ENCODE measurements around the gene C5orf24.
"Not testable (repeated sequence)": the region's sequence is repeated elsewhere in the genome, so short reads cannot be mapped to it uniquely, and the experiment has no call there.

C5orf24 gene

DNA sequence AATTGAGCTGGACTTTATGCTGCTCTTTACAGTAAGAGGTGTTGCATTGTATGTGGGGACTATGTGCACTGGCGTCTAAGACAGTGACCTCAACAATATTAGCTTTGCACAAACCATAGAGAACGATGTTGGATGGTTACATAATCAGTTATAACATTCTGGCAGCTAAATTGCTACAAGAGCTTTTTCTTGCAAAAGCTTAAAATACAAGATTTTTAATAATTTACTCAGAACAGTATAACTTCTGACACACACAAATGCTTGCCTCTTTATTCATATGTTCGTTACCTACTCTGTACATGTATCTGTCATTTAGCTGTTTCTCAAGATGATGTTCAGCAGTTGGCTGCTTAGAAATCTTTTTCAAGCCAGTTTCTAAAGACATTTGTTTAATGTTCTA, 11.6 kb downstream of the C5orf24 start:
- DNase-seq (ENCODE audit: low spot score) = no peak

DNA sequence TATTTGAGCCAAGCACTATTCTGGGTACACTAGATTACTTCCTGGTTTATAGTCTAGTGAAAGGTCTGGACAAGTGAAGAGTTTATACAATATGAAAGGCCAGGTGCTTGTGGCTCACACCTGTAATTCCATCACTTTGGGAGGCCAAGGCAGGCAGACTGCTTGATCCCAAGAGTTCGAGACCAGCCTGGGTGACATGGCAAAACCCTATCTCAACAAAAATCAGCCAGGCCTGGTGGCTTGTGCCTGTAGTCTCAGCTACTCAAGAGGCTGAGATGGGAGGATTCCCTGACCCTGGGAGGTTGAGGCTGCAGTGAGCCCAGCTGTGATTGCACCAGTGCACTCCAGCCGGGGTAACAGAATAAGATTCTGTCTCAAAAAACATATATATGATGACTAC, 18.9 kb downstream of the C5orf24 start:
- no peak for DNase-seq (ENCODE audit: low spot score)

DNA sequence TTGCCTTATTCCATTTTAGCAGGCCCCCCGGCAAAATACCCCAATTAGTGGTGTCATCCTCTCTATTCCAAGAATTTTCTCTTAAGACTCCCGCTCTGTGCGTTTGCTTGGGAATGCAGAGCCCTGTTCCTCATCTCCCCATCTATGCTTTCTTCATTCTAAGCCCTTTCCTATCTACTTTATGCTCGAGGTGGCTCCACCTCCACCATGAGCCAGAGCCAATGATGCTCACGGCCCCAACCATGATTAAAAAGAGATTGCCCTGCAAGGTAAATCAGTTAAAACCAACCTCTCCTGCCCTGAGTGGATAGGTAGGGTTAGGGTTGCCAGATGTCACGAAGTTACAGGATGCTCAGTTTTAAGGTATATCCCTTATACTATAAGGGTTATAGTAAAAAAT, 27.7 kb downstream of the C5orf24 start:
- DNase-seq (ENCODE audit: low spot score) = peak; percentile 22

DNA sequence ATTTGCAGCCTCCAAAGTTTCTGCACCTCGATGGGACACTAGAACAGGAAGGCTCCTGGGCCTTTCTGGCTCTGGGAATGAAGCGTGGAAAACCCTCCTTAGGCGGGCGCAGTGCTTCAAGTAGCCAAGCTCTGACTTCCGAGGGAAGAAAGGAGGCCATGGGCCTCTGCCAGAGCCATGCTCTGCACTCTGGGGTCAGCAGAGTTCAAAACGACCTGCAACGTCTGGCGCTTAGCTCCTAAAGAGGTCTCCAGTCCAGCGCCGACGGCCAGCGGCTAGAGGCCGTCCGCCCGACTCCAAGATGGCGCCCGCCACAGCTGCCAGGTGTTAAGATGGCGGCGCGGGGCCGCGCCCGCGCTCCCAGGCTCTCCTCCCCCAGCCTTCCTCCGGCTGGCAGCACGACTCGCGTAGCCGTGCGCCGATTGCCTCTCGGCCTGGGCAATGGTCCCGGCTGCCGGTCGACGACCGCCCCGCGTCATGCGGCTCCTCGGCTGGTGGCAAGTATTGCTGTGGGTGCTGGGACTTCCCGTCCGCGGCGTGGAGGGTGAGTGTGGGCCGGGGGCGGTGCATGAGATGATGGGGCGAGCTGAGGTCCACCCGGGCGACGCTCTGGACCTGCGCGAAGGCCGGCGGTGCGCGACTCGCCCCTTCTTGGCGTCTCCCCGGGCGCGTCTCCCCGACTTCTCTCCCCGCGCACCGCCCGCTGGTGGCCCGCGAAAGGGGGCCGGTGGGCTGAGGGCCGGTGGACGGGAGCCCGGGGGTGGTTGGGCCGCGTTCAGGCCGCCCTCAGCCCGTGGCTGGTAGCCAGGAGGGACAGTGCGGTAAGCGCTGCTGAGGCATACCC, 28.4 kb downstream of the C5orf24 start, which contains the start of gene TXNDC15:
Gene TXNDC15 (plus strand): TSS at position 385 of the 844 bp plus-strand sequence. CDS start 57 bp downstream, at position 442.
- peak; percentile 80 for DNase-seq (ENCODE audit: low spot score)

DNA sequence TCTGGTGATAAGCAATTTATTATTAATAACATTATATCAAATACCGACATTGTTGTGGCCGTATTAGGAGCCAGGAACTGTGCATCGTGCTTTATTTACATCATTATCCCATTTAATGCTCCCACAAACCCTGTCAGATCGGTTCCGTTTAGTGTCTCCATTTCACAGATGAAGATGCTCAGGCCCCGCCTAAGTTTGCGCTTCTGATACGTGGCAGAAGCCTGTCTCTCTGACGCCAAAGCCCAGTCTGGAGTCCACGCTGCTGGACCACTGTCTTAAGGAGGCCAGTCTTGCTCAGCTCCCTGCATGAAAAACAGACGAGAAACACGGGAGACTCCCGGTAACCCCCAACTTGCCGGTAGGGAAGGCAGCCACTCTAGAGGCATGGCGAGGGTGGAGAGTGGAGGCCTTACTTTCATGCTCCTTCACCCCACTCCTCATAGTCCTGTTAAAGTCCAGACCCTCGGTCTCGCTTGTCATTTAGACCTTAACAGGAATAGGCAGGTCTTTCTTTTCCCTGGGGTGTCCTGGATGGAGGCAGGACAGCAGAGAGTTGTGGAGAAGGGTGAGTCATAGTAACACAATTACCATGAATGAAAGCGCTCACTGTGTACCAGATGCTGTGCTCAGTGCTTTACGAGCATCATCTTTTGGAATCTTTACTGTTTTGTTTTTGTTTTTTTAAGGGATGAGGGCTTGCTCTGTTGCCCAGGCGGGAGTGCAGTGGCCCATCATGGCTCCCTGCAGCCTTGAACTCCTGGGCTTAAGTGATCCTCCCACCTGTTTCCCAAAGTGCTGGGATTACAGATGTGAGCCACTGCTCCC, 29.3 kb downstream of the C5orf24 start:
- DNase-seq (ENCODE audit: low spot score) = peak; percentile 47

DNA sequence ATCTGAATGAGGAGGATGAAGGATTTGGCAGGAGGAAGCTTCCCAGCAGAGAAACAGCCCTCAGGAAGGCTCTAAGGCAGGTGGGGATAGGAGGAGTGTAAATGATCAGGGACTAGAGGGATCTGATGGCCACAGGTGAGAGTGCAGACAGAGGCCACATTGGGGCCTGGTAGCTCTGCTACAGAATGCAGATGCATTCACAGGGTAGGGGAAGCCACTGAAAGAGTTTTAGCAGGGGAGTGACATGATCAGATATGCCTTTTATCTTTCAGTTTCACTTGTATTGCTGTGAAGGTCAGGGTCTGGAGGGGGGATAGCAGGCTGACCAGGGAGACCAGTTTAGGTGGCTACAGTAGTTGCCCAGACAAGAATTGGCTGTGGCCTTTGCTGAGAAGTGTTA, 31.4 kb downstream of the C5orf24 start:
- no peak for DNase-seq (ENCODE audit: low spot score)

DNA sequence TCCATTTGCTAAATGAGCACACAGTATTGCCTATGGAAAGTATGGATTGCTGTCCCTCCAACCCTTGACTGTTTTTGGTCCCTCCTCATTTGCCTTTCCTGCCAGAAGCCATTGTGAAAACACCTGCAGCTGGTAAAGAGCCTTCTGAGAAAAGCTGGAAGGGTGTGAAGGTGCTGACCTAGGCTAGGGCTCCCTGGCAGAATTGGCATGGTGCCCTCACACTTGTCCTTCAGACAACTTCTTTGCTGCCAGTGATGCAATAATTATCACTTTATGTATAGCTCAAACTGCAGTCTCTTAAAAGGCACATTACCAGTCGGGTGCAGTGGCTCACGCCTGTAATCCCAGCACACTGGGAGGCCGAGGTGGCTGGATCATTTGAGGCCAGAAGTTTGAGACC, 32.6 kb downstream of the C5orf24 start:
- no peak for DNase-seq (ENCODE audit: low spot score)

DNA sequence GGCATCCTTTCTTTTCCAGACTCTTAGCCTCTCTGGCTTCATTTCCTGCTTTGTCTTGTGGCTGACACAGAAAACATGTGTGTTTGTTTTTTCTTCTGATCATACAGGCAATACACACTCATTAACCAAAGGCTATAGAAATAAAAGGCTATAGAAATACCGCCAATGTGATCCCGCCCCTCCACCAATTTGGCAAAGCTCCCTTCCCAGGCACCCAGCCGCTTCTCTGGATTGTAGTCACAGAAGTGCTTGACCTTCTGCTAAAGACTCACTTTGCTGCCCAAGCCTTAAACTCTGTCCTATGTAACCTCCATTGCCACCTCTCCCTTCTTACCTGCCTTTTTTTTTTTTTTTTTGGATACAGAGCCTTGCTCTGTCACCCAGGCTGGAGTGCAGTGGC, 33.7 kb downstream of the C5orf24 start:
- DNase-seq (ENCODE audit: low spot score) = no peak

DNA sequence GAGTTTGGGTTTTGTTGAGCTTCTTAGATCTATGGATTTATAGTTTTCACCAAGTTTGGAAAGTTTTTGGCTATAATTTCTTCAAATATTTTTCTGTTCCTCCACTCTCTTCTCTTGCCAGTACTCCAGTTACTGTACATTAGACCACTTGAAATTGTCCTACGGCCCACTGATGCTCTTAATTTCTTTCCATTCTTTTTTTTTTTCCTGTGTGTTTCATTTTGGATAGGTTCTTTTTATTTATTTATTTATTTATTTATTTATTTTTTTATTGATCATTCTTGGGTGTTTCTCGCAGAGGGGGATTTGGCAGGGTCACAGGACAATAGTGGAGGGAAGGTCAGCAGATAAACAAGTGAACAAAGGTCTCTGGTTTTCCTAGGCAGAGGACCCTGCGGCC, 35.2 kb downstream of the C5orf24 start:
- DNase-seq (ENCODE audit: low spot score) = not testable (repeated sequence)

DNA sequence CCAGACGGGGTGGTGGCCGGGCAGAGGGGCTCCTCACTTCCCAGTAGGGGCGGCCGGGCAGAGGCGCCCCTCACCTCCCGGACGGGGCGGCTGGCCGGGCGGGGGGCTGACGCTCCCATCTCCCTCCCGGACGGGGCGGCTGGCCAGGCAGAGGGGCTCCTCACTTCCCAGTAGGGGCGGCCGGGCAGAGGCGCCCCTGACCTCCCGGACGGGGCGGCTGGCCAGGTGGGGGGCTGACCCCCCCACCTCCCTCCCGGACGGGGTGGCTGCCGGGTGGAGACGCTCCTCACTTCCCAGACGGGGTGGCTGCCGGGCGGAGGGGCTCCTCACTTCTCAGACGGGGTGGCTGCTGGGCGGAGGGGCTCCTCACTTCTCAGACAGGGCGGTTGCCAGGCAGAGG, 35.9 kb downstream of the C5orf24 start:
- DNase-seq (ENCODE audit: low spot score) = not testable (repeated sequence)

DNA sequence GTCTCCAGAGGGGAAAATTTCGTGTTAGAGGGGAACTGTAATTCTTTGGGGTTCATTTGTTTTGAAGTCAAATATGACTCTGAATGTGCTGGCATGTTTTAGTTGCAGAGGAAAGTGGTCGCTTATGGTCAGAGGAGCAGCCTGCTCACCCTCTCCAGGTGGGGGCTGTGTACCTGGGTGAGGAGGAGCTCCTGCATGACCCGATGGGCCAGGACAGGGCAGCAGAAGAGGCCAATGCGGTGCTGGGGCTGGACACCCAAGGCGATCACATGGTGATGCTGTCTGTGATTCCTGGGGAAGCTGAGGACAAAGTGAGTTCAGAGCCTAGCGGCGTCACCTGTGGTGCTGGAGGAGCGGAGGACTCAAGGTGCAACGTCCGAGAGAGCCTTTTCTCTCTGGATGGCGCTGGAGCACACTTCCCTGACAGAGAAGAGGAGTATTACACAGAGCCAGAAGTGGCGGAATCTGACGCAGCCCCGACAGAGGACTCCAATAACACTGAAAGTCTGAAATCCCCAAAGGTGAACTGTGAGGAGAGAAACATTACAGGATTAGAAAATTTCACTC, 41.9 kb downstream of the C5orf24 start:
- DNase-seq (ENCODE audit: low spot score) = no peak

DNA sequence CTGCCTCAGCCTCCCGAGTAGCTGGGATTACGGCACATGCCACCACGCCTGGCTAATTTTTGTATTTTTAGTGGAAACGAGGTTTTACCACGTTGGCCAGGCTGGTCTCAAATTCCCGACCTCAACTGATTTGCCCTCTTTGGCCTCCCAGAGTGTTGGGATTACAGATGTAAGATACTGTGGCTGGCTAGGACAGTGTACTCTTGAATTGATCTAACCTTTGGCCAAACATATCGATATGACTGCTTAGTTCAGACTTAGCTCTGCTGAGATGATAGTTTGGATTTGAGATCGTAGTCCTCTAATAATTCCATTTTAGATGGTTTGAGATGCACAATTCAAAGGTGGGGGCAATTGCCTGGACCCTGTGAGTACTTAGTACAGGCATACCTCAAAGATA, 43.6 kb downstream of the C5orf24 start:
- DNase-seq (ENCODE audit: low spot score) = no peak

DNA sequence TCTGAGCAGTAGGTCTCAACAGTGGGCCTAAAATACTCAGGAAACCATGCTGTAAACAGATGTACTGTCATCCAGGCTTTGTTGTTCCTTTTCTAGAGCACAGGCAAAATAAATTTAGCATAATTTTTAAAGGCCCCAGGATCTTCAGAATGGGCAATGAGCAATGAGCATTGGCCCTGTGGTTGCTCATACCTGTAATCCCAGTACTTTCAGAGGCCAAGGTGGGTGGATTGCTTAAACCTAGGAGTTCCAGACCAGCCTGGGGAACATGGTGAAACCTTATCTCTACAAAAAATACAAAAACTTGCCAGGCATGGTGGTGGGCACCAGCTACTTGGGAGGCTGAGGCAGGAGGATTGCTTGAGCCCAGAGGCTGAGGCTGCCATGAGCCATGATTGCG, 45.7 kb downstream of the C5orf24 start:
- DNase-seq (ENCODE audit: low spot score) = no peak

DNA sequence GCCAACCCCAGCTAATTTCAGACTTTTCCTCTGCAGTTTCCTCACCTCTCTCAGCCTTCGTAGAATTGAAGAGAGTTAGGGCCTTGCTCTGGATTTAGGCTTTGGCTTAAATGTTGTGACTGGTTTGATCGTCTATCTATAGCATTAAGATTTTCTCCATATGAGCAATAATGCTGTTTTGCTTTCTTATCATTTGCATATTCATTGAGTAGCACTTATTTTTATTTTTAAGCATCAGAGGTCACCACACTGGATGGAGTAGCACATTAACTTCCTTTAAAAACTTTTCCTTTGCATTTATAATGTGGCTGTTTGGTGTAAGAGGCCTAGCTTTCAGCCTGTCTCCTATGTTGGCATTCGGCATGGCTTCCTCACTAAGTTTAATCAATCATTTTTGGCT, 46.5 kb downstream of the C5orf24 start:
- DNase-seq (ENCODE audit: low spot score) = no peak

DNA sequence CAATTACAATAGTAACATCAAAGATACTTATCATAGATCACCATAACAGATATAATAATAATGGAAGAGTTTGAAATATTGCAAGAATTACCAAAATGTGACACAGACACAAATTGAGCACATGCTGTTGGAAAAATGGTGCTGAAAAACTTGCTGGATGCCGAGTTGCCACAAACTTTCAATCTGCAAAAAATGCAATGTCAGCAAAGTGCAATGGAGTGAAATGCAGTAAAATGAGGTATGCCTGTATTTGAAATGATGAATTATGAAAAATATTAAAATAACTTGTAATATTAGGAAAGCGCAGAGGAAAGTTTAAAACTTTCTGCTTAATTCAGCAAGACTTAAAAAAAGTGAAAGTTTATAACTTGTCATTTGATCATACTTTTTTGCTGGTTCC, 47.2 kb downstream of the C5orf24 start:
- no peak for DNase-seq (ENCODE audit: low spot score)

DNA sequence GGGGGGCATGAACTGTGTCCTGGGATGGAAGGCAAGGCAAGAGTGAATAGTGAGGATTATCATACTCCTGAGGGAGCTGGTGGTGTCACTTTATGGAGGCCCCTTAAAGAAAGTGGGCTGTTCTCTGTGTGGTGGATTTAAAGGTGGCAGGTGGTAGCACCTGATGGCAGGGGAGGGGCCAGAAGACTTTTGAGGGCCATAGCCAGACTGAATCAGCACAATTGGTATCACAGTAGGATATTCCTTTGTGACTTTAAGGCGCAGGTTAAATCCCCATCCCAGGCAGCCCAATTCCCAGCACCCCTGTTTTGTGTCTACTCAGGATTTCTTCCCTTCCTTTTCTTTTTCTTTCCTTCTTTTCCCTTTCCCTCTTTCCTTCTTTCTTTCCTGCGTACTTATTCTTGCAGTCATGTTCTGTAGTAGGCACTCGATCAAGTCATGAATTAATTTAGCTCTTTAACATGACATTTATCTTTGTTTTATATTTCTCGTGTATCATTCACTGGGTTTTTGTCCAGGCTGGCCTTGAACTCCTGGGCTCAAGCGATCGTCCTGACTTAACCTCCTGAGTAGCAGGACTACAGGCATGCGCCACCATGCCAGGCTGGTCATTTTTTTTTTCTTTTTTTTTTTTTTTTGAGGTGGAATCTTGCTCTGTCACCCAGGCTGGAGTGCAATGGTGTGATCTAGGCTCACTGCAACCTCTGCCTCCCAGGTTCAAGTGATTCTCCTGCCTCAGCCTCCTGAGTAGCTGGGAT, 48.2 kb downstream of the C5orf24 start:
- DNase-seq (ENCODE audit: low spot score) = no peak

DNA sequence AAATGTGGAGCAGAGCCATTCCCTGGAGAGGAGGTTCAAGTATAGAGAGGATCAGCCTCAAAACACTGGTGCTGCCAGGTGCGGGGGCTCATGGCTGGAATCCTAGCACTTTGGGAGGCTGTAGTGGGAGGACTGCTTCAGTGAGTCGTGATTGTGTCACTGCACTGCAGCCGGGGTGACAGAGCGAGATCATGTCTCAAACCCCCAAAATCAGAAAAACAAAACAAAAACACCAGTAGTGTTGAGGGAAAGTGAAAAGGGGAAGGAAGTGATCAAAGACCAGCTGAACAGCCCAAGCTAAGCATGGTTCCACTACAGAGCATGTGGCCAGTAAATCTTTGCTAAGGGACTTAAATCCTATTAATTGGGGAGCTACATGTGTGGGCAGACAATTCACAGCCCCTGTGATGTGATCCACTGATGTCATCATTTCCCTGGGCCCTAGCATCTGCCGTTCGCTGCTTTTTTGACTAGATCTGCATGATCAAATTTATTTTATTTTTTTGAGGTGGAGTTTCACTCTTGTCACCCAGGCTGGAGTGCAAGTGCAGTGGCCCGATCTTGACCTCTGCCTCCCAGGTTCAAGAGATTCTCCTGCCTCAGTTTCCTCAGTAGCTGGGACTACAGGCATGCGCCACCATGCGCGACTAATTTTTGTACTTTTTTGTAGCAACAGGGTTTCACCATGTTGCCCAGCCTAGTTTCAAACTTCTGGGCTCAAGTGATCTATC, 56.5 kb downstream of the C5orf24 start:
- no peak for DNase-seq (ENCODE audit: low spot score)

DNA sequence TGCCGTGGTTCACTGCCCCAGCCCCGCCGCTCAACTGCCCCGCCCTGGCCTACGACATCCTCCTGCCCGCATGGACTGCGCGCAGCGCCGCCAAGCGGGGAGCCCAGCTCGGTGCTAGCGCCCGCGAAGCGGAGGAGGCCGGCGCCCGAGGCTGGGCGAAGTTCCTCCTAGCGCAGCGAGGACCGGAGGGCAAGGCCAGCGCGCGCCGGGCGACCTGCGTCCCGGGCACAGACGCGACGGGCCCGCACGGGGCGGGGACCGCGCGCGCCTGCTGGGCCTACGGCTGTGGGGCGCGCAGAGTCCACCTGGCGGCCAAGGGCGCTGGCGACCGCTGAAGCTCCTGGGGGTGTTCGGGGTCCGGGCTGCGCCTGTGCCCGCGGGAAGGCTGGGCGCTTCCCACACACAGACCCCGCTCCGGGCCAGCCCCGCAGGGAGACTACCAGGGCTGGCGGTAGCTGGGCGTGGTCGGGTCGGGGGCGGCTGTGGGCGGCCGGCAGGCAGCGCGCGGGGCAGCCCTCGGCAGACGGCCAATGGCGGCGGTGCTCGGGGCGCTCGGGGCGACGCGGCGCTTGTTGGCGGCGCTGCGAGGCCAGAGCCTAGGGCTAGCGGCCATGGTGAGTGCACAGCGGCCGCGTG, 59.0 kb downstream of the C5orf24 start, which contains the start of gene PCBD2:
Gene PCBD2 (plus strand): TSS at position 522 of the 636 bp plus-strand sequence. CDS start 9 bp downstream, at position 531.
- peak; percentile 95 for DNase-seq (ENCODE audit: low spot score)

DNA sequence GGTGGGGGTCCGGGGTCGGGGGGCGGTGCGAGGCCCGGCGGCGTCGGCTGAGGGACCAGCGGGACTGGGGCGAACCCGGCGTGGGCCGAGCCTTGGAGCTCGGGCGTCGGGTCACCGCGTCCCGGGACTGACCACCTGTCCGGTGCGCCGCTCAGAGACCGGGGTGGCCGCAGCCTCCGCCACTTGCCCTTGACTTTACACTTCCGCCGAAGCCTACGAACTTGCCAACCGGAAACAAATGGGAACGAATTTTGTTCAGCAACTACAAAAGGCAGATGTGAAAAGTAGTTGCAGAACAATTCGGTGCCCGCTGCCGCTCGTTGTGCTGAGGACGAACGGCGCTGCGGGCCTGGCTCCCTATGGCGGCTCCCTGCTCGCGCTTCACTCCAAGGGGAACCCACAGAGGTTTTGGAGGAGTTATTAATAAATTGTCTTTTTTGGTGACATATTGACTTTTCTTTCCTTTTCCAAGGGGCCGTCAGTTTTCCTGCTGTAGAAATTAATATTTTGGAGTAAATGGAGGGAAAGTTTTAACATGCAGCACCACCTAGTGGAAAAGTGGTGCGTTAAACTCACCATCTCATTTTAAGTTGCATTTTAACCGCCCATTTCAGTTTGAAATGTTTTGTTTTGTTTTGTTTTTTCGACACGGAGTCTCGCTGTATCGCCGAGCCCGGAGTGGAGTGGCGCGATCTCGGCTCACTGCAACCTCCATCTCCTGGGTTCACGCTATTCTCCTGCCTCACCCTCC, 59.7 kb downstream of the C5orf24 start:
- DNase-seq (ENCODE audit: low spot score) = peak; percentile 64

DNA sequence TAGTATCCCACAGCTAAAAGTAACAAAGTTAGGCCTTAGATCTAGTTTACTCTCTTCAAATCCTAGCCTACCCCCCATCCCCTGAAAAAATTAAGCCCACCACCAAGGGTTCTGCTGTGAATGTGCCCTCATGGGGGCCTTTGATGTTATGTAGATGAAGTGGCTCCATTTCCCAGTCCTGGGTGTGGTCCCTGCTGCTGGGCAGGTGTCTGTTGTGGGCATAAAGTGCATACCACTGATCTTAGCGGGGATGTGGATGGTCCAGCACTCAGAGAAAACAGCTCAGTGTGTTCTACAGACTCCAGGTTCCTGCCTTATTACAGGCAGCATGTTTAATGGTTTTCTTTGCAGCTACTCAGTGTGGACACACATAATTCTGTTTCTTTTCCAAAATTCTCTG, 61.0 kb downstream of the C5orf24 start:
- DNase-seq (ENCODE audit: low spot score) = no peak

All from activated CD4-positive, alpha-beta T cell treated with anti-CD3 and anti-CD28 coated beads, Interleukin-2, Interleukin-4, amounts not matched to agents 100 ng/mL and 50 ng/mL, durations not matched to agents 16 hours and 8 hours (primary cell).